GM21786 (cell line): Measurements from ENCODE around the gene TMEM248.
"Not testable (repeated sequence)": the region's sequence is repeated elsewhere in the genome, so short reads cannot be mapped to it uniquely, and the experiment has no call there.

Experiments used
- ATAC-seq: cut with Tn5 transposase; IDR thresholded peaks from one replicate; pipeline ENCODE4 v1.9.1; 2021; ENCODE audit not compliant: unreplicated experiment

Gene TMEM248

DNA sequence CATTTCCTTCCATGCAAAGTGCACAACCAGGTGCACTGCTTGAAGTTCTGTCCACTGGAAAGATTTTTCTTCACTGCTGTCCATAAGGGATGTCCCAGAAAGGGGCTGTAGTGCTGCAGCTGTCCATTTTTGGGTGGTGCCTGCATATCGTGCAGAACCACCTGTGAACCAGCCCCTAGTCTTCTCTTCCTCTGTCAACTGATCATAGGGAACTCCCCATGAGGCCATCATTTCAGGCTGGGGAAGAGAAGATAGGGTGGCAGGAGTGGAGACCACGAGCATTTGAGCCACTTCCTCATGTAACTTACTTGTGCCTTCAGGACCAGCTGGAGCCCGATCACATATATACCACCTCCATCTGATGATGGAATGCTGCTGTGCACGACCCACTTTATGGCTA lies 12.4 kb upstream of the TMEM248 start:
- ATAC-seq, result not testable (repeated sequence)

DNA sequence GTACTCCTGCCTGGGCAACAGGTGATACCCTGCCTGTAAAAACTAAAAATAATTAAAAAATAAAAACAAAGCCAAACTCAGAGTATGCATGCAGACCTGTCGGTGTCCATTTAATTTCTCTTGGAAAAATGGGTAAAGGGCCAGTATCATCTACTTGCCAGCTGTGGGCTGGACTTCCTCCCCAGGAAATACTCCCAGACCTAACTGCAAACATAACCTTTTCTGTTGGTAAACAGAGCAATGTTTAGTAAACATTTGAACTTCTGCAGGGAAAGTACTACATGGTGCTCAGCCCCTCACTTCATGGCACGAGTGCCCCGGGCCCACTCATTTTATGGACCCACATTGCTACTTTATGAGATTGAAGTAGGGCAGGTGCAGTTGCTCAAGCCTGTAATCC lies 10.2 kb upstream of the TMEM248 start:
- no peak for ATAC-seq

- ATAC-seq, result not testable (repeated sequence)
Measured at GRCh38 chr7:66911191-66911590, 9.8 kb upstream of the TMEM248 start.

DNA sequence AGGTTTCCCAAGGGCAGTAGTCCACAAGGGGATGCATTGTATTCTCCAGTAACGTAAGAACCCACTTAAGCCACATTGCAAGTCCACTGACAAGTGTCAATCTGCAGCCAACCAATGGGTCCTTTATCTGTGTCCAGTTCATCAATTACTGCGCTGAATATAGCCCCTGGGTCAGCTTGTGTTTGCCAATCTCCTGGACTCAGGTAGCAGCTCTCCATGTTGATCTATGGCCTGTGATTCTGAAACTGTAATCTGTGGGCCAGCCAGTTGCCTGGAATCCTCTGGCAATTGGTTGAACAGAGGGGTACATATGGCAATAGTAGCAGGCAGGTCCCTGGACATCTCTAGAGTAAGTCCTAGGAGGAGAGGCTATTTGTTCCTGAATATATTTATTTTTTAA lies 8.8 kb upstream of the TMEM248 start:
- no peak for ATAC-seq

GRCh38 chr7:66913118-66914037 lies 7.6 kb upstream of the TMEM248 start:
- ATAC-seq, result no peak

- ATAC-seq, result not testable (repeated sequence)
Measured at GRCh38 chr7:66917904-66918303, 3.1 kb upstream of the TMEM248 start.

- no peak for ATAC-seq
Measured at GRCh38 chr7:66919304-66919703, 1.7 kb upstream of the TMEM248 start.

- no peak for ATAC-seq
Measured at GRCh38 chr7:66919704-66920103, 1.3 kb upstream of the TMEM248 start.

DNA sequence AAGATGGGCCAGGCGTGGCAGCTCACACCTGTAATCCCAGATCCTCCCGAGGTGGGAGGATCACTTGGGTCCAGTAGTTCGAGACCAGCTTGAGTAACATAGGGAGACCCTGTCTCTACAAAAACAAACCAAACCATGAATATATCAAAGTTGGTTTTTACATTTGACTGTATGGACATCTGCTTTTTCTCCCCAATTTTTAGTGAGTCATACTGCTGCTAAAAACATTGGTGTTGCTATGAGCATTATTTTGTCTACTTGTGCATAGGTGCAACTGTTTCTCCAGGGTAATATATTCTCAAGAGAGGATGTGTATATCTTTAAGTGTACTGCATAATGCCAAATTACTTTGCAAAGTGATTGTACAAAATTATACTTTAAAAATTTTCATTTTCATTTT lies 769 bp upstream of the TMEM248 start:
- ATAC-seq, result no peak

GRCh38 chr7:66921396-66921917 lies 432 bp downstream of the TMEM248 start:
- peak; percentile 1 for ATAC-seq

GRCh38 chr7:66921918-66922486 lies 977 bp downstream of the TMEM248 start:
- ATAC-seq, result no peak

DNA sequence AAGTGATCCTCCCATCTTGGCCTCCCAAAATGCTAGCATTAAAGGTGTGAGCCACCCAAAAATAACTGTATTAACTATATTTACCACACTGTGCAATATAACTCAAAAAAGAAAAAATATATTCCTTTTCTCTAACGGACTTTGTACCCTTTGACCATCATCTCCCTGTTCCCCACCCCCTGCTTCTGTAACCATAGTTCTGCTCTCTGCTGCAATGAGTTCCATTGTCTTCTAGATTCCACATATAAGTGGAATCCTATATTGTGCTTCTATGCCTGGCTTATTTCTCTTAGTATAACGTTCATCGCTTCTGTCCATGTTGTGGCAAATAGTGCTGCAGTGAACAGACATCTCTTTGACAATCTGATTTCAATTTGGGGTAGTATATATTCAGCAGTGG lies 4.2 kb downstream of the TMEM248 start:
- no peak for ATAC-seq

GRCh38 chr7:66927348-66927948 lies 6.4 kb downstream of the TMEM248 start:
- ATAC-seq, result no peak

DNA sequence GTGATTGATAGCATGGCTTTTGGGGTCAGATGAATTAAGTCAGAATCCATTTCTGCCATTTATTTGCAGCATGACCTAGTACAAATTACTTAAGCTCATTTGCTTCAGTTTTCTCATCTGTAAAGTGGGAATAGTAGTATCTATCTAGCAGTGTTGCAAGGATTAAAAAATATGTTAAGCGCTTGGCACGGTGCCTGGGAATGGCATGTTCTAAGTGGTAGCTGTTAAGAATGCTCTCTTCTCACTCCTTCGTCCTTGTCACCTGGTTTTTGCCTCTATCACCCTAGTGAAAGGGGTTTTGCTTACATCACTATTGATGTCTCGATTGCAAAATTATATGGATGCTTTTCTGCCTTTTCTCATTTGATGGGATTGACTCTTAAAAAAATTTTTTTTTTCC lies 7.4 kb downstream of the TMEM248 start:
- no peak for ATAC-seq

DNA sequence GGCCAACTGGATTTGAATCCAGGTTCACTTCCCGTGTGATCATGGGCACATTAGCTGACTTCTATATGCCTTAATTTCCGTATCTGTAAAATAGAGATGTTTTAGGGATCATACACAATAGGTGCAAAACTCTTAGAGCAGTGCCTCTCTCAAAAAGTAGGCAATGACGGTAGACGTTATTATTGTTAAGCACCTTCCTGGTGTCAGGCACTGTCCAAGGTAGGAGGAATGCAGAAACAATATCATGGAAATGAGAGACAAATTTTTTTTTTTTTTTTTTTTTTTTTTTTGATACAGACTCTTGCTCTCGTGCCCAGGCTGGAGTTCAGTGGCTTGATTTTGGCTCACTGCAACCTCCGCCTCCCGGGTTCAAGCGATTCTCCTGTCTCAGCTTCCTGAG lies 8.1 kb downstream of the TMEM248 start:
- ATAC-seq, result no peak

DNA sequence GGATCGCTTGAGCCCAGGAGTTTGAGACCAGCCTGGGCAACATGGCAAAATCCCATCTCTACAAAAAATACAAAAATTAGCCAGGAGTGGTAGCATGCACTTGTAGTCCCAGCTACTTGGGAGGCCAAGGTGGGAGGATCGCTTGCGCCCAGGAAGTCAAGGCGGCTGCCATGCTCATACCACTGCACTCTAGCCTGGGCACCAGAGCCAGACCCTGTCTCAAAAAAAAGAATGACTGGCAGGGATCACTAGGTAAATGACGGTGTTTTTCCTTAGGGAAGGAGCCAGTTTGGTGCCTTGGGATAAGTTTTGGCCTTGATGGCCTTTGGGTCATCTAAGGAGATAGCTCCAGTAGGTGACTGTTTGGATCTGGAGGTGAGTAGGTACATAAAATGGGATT lies 8.9 kb downstream of the TMEM248 start:
- ATAC-seq, result no peak

GRCh38 chr7:66930341-66930740 lies 9.3 kb downstream of the TMEM248 start:
- no peak for ATAC-seq

GRCh38 chr7:66933469-66933868 lies 12.4 kb downstream of the TMEM248 start:
- ATAC-seq, result no peak

- no peak for ATAC-seq
Measured at GRCh38 chr7:66937940-66938339, 16.9 kb downstream of the TMEM248 start.

DNA sequence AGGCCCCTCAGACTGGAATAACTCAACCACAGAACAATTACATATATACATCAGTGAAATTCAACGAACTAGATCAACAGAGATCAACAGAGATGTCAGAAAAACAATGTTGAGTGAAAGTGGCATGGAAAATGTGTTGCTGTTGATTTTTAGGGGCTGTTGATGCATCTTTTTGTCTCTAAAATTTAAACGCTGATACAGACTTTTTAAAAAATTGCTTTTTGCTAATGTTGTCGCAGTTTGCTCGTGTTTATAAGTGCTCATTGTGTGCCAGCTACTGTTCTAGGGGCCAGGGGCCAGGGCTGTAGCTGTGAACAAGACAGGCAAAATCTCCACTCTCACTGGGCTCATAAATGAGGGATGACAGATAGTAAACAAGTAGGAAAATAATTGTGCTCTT lies 18.3 kb downstream of the TMEM248 start:
- no peak for ATAC-seq

GRCh38 chr7:66946545-66946944 lies 25.5 kb downstream of the TMEM248 start:
- no peak for ATAC-seq
